ENCODE results near the gene STYK1.
"Not testable (repeated sequence)": the region's sequence is repeated elsewhere in the genome, so short reads cannot be mapped to it uniquely, and the experiment has no call there.

STYK1 gene

DNA sequence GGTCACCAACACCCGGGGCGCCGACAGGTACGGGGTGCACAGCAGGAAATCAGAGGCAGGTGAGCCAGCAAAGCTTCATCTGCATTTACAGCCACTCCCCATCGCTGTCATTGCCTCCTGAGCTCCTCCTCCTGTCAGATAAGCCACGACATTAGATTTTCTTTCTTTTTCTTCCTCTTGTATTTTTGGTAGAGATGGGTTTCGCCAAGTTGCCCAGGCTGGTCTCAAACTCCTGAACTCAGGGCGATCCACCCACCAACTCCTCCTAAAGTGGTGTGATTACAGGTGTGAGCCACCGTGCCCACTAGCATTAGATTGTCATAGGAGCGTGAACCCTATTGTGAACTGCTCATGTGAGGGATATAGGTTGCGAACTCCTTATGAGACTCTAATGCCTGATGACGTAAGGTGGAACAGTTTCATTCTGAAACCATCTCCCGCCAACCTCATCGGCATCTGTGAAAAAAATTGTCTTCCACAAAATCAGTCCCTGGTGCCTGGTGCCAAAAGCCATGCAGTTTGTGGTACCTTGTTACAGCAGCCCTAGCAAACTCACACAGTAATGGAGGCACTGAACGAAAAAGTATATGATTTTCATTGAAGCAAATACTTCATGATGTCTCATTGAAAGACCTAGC lies 1.5 kb downstream of the STYK1 start:
- no peak for DNase-seq

DNA sequence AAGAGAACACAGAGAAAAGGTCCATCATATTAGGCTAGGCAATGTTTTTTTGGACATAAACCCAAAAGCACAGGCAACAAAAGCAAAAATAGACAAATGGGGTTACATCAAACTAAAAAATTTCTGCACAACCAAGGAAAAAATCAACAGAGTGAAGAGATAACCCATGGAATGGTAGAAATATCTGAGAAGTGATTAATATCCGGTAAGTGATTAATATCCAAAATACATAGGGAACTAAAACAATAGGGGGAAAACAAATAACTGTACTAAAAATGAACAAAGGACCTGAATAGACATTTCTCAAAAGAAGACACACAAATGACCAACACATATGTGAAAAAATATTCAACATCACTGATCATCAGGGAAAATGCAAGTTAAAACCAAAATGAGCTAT lies 4.3 kb downstream of the STYK1 start:
- no peak for DNase-seq

DNA sequence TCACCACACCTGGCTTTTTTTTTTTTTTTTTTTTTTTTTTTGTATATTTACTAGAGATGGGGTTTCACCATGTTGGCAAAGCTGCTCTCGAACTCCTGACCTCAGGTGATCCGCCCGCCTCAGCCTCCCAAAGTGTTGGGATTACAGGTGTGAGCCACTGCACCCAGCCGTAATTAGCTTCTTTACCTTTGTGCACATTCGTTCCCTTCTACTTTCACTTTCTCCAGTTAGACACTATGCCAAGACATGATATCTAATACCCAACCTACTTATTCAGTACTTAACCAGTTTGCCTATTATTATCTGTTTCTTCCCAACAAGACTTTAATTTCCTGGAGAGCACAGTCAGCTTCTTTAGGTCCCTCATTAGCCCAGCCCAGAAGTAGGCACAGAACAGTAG lies 5.3 kb downstream of the STYK1 start:
- DNase-seq: no peak

- no peak for DNase-seq
Measured at GRCh38 chr12:10667581-10667980, 6.3 kb downstream of the STYK1 start.

GRCh38 chr12:10664499-10664898 lies 9.4 kb downstream of the STYK1 start:
- DNase-seq: no peak

GRCh38 chr12:10663869-10664268 lies 10.0 kb downstream of the STYK1 start:
- no peak for DNase-seq

DNA sequence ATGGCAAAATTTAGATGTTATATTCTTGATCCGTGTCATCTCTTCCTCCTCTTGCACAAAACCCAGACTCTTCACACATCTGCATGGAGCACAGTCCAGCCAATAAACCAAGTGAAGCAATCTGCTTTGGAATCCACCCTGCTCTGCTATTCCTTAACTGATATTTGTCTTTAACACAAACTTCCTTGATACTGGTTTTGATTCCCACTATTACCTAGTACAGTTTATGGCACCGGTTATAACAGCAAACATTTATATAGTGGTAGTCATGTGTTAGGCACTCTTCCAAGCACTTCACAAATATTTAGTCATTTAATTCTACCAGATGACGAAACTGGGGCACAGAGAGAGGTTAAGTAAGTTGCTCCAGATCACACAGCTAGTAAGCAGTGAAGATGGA lies 12.5 kb downstream of the STYK1 start:
- DNase-seq: no peak

DNA sequence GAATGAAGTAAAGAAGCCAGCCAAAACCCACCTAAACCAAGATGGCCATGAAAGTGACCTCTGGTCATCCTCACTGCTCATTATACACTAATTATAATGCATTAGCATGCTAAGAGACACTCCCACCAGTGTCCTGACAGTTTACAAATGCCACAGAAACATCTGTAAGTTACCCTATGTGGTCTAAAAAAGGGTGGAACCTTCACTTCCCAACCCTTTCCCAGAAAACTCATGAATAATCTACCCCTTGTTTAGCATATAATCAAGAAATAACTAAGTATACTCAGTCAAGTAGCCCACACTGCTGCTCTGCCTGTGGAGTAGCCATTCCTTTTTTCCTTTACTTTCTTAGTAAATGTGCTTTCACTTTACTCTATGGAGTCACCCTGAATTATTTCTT lies 19.8 kb downstream of the STYK1 start:
- DNase-seq: no peak

- no peak for DNase-seq
Measured at GRCh38 chr12:10652192-10652591, 21.7 kb downstream of the STYK1 start.

DNA sequence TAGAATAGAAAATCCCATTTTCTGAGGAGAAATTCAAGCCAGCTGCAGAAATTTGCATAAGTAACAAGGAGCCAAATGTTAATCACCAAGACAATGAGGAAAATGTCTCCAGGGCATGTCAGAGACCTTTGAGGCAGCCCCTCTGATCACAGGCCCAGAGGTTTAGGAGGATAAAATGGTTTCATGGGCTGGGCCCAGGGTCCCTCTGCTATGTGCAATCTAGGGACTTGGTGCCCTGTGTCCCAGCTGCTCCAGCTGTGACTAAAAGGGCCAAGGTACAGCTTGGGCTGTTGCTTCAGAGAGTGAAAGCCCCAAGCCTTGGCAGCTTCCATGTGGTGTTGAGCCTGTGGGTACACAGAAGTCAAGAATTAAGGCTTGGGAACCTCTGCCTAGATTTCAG lies 27.3 kb downstream of the STYK1 start:
- DNase-seq: not testable (repeated sequence)

DNA sequence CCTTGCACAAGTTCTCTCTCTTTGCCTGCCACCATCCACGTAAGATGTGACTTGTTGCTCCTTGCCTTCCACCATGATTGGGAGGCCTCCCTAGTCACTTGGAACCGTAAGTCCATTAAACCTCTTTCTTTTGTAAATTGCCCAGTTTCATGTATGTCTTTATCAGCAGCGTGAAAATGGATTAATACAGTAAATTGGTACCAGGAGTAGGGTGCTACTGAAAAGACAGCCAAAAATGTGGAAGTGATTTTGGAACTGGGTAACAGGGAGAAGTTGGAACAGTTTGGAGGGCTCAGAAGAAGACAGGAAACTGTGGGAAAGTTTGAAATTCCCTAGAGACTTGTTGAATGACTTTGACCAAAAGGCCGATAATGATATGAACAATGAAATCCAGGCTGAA lies 27.9 kb downstream of the STYK1 start:
- no peak for DNase-seq

DNA sequence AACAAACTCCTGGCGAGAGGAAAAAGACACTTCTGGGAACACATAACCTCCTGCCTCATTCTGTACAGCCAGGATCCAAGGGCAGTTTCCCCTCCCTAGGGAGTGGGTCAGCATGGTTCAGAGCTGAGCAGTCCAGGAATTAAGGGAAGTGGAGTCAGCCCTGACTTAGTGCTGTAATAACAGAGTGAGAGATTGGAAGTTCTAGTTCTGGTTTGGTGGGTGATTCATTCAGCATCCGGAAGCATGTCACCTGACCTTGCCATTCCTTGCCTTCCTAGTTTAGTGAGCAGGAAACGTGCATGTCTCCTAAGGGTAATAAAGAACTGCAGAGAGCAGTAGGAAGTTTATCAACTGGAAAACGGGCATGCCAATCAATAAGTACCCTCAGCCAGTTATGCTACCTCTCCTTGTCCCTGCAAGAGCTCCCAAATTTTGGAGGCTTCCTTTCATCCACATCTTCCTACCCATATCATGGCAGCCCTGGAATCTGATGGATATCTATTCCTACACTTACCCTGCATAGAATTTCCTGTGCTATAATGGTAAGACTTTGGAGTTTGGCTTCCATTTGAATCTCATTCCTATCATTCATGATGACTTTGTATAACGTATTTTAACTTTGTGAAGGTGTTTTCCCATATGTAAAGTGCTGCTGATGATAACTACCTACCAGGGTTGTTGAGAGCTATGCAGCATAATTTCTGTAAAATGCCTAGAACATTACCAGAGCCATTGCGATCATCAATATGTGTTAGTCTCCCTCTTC lies 31.9 kb downstream of the STYK1 start:
- DNase-seq: no peak

DNA sequence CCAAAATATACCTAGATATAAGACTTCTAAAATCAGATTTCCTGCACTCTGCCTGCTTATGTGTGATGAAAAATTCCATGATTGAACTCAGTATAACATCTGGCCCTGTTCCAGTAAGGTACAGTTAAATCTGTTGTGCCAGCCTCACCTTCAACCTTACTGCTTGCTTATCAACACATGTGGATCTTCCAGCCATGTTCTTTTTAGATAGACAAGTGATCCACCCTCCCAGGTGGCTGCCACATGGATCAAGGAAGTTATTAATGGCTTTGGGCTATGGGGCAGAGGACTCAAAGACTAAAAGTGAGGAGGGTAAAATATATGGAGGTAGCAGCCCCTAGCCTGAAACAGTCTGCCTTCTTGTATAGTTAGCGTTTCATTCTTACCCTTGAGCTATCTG lies 35.1 kb downstream of the STYK1 start:
- no peak for DNase-seq

GRCh38 chr12:10636611-10637010 lies 37.2 kb downstream of the STYK1 start:
- DNase-seq: no peak

DNA sequence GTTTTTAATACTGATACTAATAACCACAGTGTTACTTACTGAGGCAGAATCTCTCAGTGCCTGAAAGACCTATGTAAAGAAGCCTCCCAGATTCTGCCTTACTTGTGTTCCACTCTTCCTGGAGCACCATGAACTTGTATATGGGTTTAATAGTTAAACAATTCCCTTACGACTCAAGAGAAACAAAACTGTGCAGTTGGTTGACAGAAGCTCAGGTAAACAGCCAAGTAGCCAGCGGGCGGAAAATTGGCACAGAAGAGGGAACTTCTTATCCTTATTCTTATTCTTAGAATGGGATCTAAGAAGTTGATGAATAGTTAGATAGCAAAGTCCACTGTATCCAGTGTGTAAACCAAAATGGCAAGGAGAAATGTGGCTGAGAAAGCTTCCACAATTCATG lies 37.7 kb downstream of the STYK1 start:
- no peak for DNase-seq

GRCh38 chr12:10635306-10635705 lies 38.5 kb downstream of the STYK1 start:
- no peak for DNase-seq

DNA sequence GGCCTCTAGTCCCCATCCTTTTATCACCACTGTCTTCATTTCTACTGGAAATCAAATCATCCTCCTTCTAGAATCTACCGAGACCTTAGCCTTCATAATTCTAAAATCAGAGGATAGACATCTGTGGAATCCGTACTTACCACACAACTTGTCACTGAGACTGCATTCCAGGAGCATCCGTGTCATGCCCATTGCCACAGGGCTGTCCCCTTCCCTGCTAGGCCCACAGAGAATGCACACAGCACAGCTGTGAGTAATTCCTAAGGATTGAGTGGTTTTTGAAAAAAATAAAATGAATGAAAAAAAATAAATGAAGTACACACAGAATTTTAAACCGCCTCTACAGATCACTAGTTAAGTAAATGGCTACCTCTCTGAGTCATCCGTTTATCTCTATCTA lies 39.4 kb downstream of the STYK1 start:
- DNase-seq: no peak

DNA sequence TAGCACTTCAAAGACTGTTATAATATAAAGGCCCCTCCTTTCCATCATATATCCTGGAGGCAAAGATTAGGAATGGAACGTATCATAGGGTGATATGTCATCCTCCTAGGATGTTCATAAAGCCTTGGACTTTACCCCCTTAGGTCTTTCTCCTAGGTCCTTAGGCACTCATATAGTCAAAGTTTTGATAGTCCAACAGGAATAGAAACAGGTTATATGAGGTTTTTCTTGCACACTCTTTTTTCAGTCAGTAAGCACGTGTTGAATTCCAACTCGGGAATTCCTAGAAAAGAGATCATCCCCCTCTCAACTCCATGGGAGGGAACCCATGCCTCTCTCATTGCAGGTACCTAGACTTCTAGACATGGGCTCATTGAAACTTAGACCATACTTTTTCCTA lies 40.3 kb downstream of the STYK1 start:
- no peak for DNase-seq

GRCh38 chr12:10632226-10632625 lies 41.6 kb downstream of the STYK1 start:
- DNase-seq: no peak

DNA sequence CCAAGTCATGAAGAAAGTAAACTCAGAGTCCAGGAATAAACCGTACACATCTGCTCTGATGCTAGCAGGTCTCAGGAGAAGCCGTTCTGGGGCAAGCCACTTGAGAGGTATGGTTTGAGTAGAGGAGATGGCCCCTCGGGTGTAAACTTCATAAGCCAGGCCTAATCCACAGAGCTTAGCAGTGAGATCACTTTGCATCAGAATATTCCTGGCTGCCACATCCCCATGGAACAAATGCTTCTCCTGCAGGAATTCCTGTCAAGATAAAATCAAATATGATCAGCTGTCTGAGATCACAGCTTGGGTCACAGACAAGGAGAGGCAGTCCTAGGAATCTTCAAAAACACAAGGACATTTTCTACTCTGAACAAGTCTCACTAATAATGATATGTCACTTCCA lies 49.2 kb downstream of the STYK1 start:
- no peak for DNase-seq

DNA sequence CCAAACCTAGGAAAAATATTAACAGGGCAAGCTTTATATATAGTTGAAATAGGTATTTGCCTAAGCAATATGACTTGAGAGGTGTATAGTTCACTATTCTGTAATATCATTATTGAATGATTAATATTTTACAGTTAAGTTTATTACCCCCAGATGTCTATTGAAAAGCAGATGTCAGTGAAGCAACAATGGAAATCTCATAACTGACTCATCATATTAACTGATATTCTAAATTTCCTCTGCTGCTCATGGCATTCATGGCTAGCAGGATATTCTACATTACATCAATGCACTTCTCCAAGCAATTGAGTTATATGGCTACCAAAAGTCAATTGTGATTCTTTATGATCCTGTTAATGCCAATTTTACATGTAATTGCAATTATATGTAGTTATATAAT lies 50.7 kb downstream of the STYK1 start:
- DNase-seq: no peak

DNA sequence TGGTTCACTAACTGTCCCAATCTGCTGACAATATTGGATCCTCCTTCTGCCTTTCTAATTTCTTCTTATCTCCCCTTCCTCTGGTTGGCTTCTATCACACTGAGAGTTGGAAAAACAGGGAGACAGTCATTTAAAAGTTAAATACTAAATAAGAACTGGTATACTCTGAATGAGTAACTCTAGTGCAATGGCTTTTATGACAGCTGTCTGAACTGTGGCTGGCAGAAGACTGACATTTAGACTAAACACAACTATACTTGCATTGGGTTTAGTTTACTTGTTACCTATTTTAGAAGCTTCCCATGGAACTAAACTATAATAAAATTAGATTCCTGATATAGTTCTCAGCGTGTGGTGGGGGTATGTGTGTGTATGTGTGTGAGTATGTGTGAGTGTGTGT lies 52.6 kb downstream of the STYK1 start:
- no peak for DNase-seq

- DNase-seq: no peak
Measured at GRCh38 chr12:10620078-10620779, 53.6 kb downstream of the STYK1 start.

GRCh38 chr12:10618338-10618987 lies 55.4 kb downstream of the STYK1 start:
- no peak for DNase-seq

Measured in NCI-H510A (cell line).